K562 (cell line): Measurements from ENCODE around the gene ZNF33A. TPM values are rescaled to one million over a fixed set of nuclear protein-coding genes. Genes with fewer than 3 reads are reported as not detected.
A peak's percentile ranks its signal among the peaks of the same experiment; 100 is the strongest.

Experiments
- ELF1 ChIP-seq: fragments of 200-800 bp; sonication (Bioruptor generic); IDR thresholded peaks from 2 replicates; pipeline ENCODE4 v1.6.1; 2016; ENCODE audit warnings: missing genetic modification characterization, missing compliant biosample characterization
- MECOM ChIP-seq: fragments of 250-450 bp; sonication (Bioruptor Pico); IDR thresholded peaks from 2 replicates; pipeline ENCODE4 v1.8.0; 2022; ENCODE audit warnings: inconsistent platforms
- MGA ChIP-seq: fragments of 450-650 bp; IDR thresholded peaks from 2 replicates; pipeline ENCODE4 v1.6.1; 2016; ENCODE audit warnings: mild to moderate bottlenecking, moderate library complexity
- NR1H2 ChIP-seq: sonication (generic); formaldehyde crosslinking; IDR thresholded peaks from 2 replicates; pipeline ENCODE4 v1.4.0; 2020; ENCODE audit warnings: mild to moderate bottlenecking, missing genetic modification reagents
- SFPQ ChIP-seq: fragments of 200-400 bp; formaldehyde crosslinking; IDR thresholded peaks from 2 replicates; pipeline ENCODE4 v1.6.1; 2017; ENCODE audit warnings: mild to moderate bottlenecking, low read depth, low read length, moderate library complexity
- TAL1 ChIP-seq: fragments of 450-650 bp; IDR thresholded peaks from 2 replicates; pipeline ENCODE4 v1.6.1; 2016; ENCODE audit warnings: mild to moderate bottlenecking
- WHSC1 ChIP-seq: IDR thresholded peaks from one replicate; pipeline ENCODE4 v1.6.1; 2012; ENCODE audit warnings: low read length, control low read depth, inconsistent platforms
- ZNF830 ChIP-seq: fragments of 250-450 bp; sonication (Bioruptor Pico); IDR thresholded peaks from 2 replicates; pipeline ENCODE4 v1.5.0; 2021; ENCODE audit warnings: mild to moderate bottlenecking
- polyA plus RNA-seq, 8 experiments: library from polyadenylated mRNA; depleted of rRNA in 4 of 8; stranded (reverse) in 5 of 8; unstranded in 3 of 8; fragments of >200 nt; fragmentation: Nextera tagmentation in 2 of 8; fragmentation: Illumina TruSeq in 1 of 8; extraction: Ambion mirVana in 2 of 8; extraction: Trizol in 1 of 8; gene quantifications; 2 replicates each; pipeline versions ENCODE4 v1.2.1 to v1.2.3, GENCODE V29; 2011 to 2014; ENCODE audit warnings: inconsistent platforms in 1 of 8, missing spikeins in 1 of 8
- total RNA-seq, 7 experiments: library from RNA; depleted of rRNA in 6 of 7; stranded (reverse); fragments of >200 nt in 6 of 7; fragmentation: Illumina TruSeq in 2 of 7; extraction: Trizol in 2 of 7; gene quantifications; 2 replicates each; pipeline versions ENCODE4 v1.2.1 to v1.2.3, GENCODE V29; 2011 to 2021; ENCODE audit warnings: low replicate concordance in 1 of 7
- TF ChIP-seq, protein P1 (sequence below): sonication (generic); formaldehyde crosslinking; IDR thresholded peaks from 2 replicates; pipeline ENCODE4 v1.8.0; 2022; ENCODE audit warnings: mild to moderate bottlenecking, missing genetic modification reagents

ZNF33A gene
- total and polyA plus RNA-seq, 9 of the 15 experiments (the other 6 are each of a cell fraction or from before 2014, with no cell fraction given) = 8.1 to 27.5 (median 16.4) TPM

DNA sequence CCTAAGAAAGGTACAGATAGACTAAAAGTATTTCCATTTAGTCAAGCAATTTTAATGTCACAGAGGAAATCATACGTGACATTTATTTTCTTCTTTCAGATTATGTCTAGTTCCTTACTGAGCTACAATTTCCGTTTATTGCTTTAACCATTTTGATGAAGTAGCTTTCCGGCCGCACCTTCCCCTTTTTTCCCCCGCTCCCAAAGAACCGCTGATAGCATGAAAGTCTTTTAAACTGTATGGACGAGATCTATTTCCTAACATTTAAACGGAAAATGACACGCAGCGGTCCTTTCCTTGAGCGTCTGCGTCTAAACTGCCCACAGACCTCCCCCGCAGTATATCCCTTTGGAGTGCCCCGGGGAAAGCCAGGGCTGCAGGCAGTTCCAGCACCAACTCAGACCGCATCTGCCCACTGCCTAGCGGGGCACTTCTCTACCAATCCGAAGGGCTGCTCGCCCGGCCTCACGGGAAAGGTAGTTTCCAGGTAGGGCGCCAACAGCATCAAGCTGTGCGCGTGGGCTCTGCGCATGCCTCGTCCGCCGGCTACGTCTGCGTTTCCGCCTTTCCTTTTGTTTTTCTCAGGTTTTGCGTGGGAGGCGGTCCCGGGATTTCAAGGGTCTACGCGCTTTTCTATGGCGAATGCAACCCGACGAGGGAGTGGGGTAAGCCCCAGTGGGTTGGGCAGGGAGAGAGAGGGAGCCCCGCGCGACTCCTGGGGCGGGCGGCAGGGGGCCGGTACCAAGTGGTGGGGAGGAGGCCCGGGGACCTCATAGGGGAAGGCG, at the start of gene ZNF33A (continued):
- TF ChIP-seq MGA (no peak), SFPQ (no peak), NR1H2 (CRISPR knock-in tag) (no peak), WHSC1 (no peak), TAL1 (no peak), ZNF830 (no peak), ELF1 (tag) (peak; percentile 88), MECOM (CRISPR knock-in tag) (no peak)
- TF ChIP-seq, protein P1, sequence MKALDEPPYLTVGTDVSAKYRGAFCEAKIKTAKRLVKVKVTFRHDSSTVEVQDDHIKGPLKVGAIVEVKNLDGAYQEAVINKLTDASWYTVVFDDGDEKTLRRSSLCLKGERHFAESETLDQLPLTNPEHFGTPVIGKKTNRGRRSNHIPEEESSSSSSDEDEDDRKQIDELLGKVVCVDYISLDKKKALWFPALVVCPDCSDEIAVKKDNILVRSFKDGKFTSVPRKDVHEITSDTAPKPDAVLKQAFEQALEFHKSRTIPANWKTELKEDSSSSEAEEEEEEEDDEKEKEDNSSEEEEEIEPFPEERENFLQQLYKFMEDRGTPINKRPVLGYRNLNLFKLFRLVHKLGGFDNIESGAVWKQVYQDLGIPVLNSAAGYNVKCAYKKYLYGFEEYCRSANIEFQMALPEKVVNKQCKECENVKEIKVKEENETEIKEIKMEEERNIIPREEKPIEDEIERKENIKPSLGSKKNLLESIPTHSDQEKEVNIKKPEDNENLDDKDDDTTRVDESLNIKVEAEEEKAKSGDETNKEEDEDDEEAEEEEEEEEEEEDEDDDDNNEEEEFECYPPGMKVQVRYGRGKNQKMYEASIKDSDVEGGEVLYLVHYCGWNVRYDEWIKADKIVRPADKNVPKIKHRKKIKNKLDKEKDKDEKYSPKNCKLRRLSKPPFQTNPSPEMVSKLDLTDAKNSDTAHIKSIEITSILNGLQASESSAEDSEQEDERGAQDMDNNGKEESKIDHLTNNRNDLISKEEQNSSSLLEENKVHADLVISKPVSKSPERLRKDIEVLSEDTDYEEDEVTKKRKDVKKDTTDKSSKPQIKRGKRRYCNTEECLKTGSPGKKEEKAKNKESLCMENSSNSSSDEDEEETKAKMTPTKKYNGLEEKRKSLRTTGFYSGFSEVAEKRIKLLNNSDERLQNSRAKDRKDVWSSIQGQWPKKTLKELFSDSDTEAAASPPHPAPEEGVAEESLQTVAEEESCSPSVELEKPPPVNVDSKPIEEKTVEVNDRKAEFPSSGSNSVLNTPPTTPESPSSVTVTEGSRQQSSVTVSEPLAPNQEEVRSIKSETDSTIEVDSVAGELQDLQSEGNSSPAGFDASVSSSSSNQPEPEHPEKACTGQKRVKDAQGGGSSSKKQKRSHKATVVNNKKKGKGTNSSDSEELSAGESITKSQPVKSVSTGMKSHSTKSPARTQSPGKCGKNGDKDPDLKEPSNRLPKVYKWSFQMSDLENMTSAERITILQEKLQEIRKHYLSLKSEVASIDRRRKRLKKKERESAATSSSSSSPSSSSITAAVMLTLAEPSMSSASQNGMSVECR (CRISPR knock-in tag) = no peak
